WTC11 (cell line): ENCODE results near the gene NFAT5. TPM values are rescaled to one million over a fixed set of nuclear protein-coding genes. Genes with fewer than 3 reads are reported as not detected.

Experiments
- ATAC-seq: fragments of 200-7000 bp; cut with Tn5 transposase; 2 replicates; pipeline ENCODE4 v1.10.0; 2021; ENCODE audit warnings: mild to moderate bottlenecking, moderate library complexity
- CTCF ChIA-PET: fragments of 300-600 bp; sonication (Branson Sonifier 250); formaldehyde crosslinking; loops from one replicate; lab custom pipeline; 2021; ENCODE audit warnings: antibody characterized with exemption; lab: Charles Lee
- POLR2A ChIA-PET: fragments of 350-600 bp; sonication (Branson Sonifier 250); formaldehyde crosslinking; loops from one replicate; lab custom pipeline; 2021; ENCODE audit warnings: antibody characterized with exemption; lab: Charles Lee
- DNase-seq: peaks from one replicate; pipeline ENCODE4 v3.0.0; 2021; ENCODE audit warnings: low spot score
- H3K27ac Mint-ChIP-seq: 2 replicates; pipeline ENCODE4 v1.8.0; 2021; ENCODE audit warnings: mixed read lengths
- H3K27me3 Mint-ChIP-seq: 2 replicates; pipeline ENCODE4 v1.8.0; 2021; ENCODE audit warnings: low read depth, mild to moderate bottlenecking, moderate library complexity, mixed read lengths
- H3K36me3 Mint-ChIP-seq: 2 replicates; pipeline ENCODE4 v1.8.0; 2021; ENCODE audit warnings: mixed read lengths
- H3K4me1 Mint-ChIP-seq: 2 replicates; pipeline ENCODE4 v1.8.0; 2022; ENCODE audit warnings: mixed read lengths
- H3K4me3 Mint-ChIP-seq: 2 replicates; pipeline ENCODE4 v1.8.0; 2021; ENCODE audit warnings: mild to moderate bottlenecking, moderate library complexity, mixed read lengths
- H3K9me3 Mint-ChIP-seq: 2 replicates; pipeline ENCODE4 v1.8.0; 2021; ENCODE audit warnings: mixed read lengths
- CBFB ChIP-seq: sonication (generic); formaldehyde crosslinking; IDR thresholded peaks from 2 replicates; pipeline ENCODE4 v1.8.1; 2022; ENCODE audit warnings: mild to moderate bottlenecking, low read depth, missing genetic modification reagents
- CREB1 ChIP-seq: sonication (generic); formaldehyde crosslinking; IDR thresholded peaks from 2 replicates; pipeline ENCODE4 v1.8.0; 2023; ENCODE audit warnings: mild to moderate bottlenecking, missing genetic modification reagents
- CREM ChIP-seq: sonication (generic); formaldehyde crosslinking; IDR thresholded peaks from 2 replicates; pipeline ENCODE4 v1.8.1; 2022; ENCODE audit warnings: mild to moderate bottlenecking, missing genetic modification reagents, moderate library complexity
- E2F4 ChIP-seq: sonication (generic); formaldehyde crosslinking; IDR thresholded peaks from 2 replicates; pipeline ENCODE4 v1.8.1; 2022; ENCODE audit warnings: low read depth, mild to moderate bottlenecking, moderate library complexity, missing genetic modification reagents, borderline replicate concordance
- ELF4 ChIP-seq: sonication (generic); formaldehyde crosslinking; IDR thresholded peaks from 2 replicates; pipeline ENCODE4 v1.8.1; 2022; ENCODE audit warnings: low read depth, mild to moderate bottlenecking, moderate library complexity, missing genetic modification reagents
- FOXJ3 ChIP-seq: sonication (generic); formaldehyde crosslinking; IDR thresholded peaks from 2 replicates; pipeline ENCODE4 v1.9.0; 2021; ENCODE audit warnings: missing genetic modification reagents, mild to moderate bottlenecking, borderline replicate concordance
- FOXP4 ChIP-seq: sonication (generic); formaldehyde crosslinking; IDR thresholded peaks from 2 replicates; pipeline ENCODE4 v1.8.0; 2022; ENCODE audit warnings: mild to moderate bottlenecking, missing genetic modification reagents
- OVOL2 ChIP-seq: fragments of 250-450 bp; sonication (Bioruptor Pico); IDR thresholded peaks from 2 replicates; pipeline ENCODE4 v1.9.0; 2021; ENCODE audit warnings: mild to moderate bottlenecking, borderline replicate concordance
- PRDM15 ChIP-seq: sonication (generic); formaldehyde crosslinking; IDR thresholded peaks from 2 replicates; pipeline ENCODE4 v1.8.0; 2022; ENCODE audit warnings: missing genetic modification reagents
- RELA ChIP-seq: sonication (generic); formaldehyde crosslinking; IDR thresholded peaks from 2 replicates; pipeline ENCODE4 v1.8.1; 2022; ENCODE audit warnings: missing genetic modification reagents, mild to moderate bottlenecking, borderline replicate concordance
- SP1 ChIP-seq: sonication (generic); formaldehyde crosslinking; conservative IDR thresholded peaks from 2 replicates; pipeline ENCODE4 v1.8.1; 2022; ENCODE audit warnings: missing genetic modification reagents
- TEAD1 ChIP-seq: sonication (generic); formaldehyde crosslinking; IDR thresholded peaks from 2 replicates; pipeline ENCODE4 v1.8.0; 2022; ENCODE audit warnings: mild to moderate bottlenecking, missing genetic modification reagents
- TEAD4 ChIP-seq: sonication (generic); formaldehyde crosslinking; IDR thresholded peaks from 2 replicates; pipeline ENCODE4 v1.8.0; 2022; ENCODE audit warnings: mild to moderate bottlenecking, missing genetic modification reagents
- ZBTB21 ChIP-seq: sonication (generic); formaldehyde crosslinking; IDR thresholded peaks from 2 replicates; pipeline ENCODE4 v1.8.1; 2023; ENCODE audit warnings: mild to moderate bottlenecking, missing genetic modification reagents, borderline replicate concordance
- ZNF121 ChIP-seq: sonication (generic); formaldehyde crosslinking; IDR thresholded peaks from 2 replicates; pipeline ENCODE4 v1.8.0; 2023; ENCODE audit warnings: missing genetic modification reagents
- ZNF138 ChIP-seq: sonication (generic); formaldehyde crosslinking; conservative IDR thresholded peaks from 2 replicates; pipeline ENCODE4 v1.8.1; 2022; ENCODE audit warnings: mild to moderate bottlenecking, moderate library complexity, missing genetic modification reagents
- ZNF512 ChIP-seq: sonication (generic); formaldehyde crosslinking; IDR thresholded peaks from 2 replicates; pipeline ENCODE4 v1.8.1; 2022; ENCODE audit warnings: missing genetic modification reagents, borderline replicate concordance
- ZSCAN18 ChIP-seq: fragments of 250-450 bp; sonication (Bioruptor Pico); IDR thresholded peaks from 2 replicates; pipeline ENCODE4 v2.1.2; 2022; ENCODE audit warnings: mild to moderate bottlenecking, moderate library complexity
- total RNA-seq: library from RNA; stranded (reverse); gene quantifications from 3 replicates; pipeline ENCODE4 v1.2.3, GENCODE V29; 2021

NFAT5 gene
- total RNA-seq, 1 experiment from 2014 or later, result 23.2 TPM

GRCh38 chr16:69526831-69527655 lies 38.7 kb upstream of the NFAT5 start:
- Mint-ChIP-seq H3K4me3 (no peak overlapping the region), H3K27ac (no peak overlapping the region; the same call in 1 of the 2 replicates), H3K4me1 (peaks cover 28% of the 10 kb centered on the region), H3K9me3 (peaks cover 9% of the 10 kb centered on the region), H3K36me3 (0 out of 2 replicates have a peak, but pooled peaks cover 2% of the 10 kb centered on the region), H3K27me3 (no peaks in the 10 kb centered on the region)
- no peak for TF ChIP-seq ZSCAN18 (CRISPR knock-in tag)
- no peak for TF ChIP-seq E2F4 (CRISPR knock-in tag)
- no peak for TF ChIP-seq OVOL2
- TF ChIP-seq RELA (CRISPR knock-in tag), result no peak
- ChIA-PET POLR2A (interaction anchor here (0.7 kb wide), 1 partner anchor 546 kb away, joined by 6 read pairs; no protein-coding TSS in a partner anchor), CTCF (interaction anchor here (1.6 kb wide), 1 partner anchor 131 kb away, joined by 4 read pairs; no protein-coding TSS in a partner anchor)
- ATAC-seq (no peak), DNase-seq (no peak)

- peaks cover 35% of the 10 kb centered on the region for H3K4me1 Mint-ChIP-seq
- no peaks in the 10 kb centered on the region for H3K27me3 Mint-ChIP-seq
- no peaks in the 10 kb centered on the region for H3K9me3 Mint-ChIP-seq
- no peak for DNase-seq
- no peaks in the 10 kb centered on the region for H3K36me3 Mint-ChIP-seq
- CTCF ChIA-PET, result no interaction called here
- POLR2A ChIA-PET, result no interaction called here
- TF ChIP-seq FOXJ3 (CRISPR knock-in tag), result no peak
- TF ChIP-seq TEAD1 (CRISPR knock-in tag), result no peak
- no peak for TF ChIP-seq CBFB (CRISPR knock-in tag)
- peak; percentile 57; the same call in 1 of the 2 replicates for TF ChIP-seq ZNF121 (CRISPR knock-in tag)
- TF ChIP-seq, all 79 proteins: peak for 1
- no peak for ATAC-seq
- Mint-ChIP-seq H3K4me3 (no peak overlapping the region), H3K27ac (no peak overlapping the region)
Measured at GRCh38 chr16:69531988-69532387, 33.8 kb upstream of the NFAT5 start.

GRCh38 chr16:69532641-69533455 lies 32.9 kb upstream of the NFAT5 start:
- ATAC-seq, result no peak
- POLR2A ChIA-PET, result no interaction called here
- peak overlapping the region; percentile 34 for H3K4me3 Mint-ChIP-seq
- peaks cover 35% of the 10 kb centered on the region for H3K4me1 Mint-ChIP-seq
- H3K27me3 Mint-ChIP-seq, result no peaks in the 10 kb centered on the region
- no peaks in the 10 kb centered on the region for H3K36me3 Mint-ChIP-seq
- DNase-seq, result no peak
- H3K9me3 Mint-ChIP-seq, result no peaks in the 10 kb centered on the region
- peak overlapping the region; percentile 81 for H3K27ac Mint-ChIP-seq
- CTCF ChIA-PET, result interaction anchor here (0.5 kb wide), 1 partner anchor 113 kb away, joined by 4 read pairs; no protein-coding TSS in a partner anchor
- TF ChIP-seq TEAD4 (CRISPR knock-in tag), result no peak
- no peak for TF ChIP-seq ELF4 (CRISPR knock-in tag)
- TF ChIP-seq PRDM15 (CRISPR knock-in tag), result no peak
- TF ChIP-seq FOXP4, result no peak
- no peak for TF ChIP-seq TEAD1 (CRISPR knock-in tag)
- no peak for TF ChIP-seq ZNF138 (CRISPR knock-in tag)
- TF ChIP-seq ZBTB21, result no peak
- no peak for TF ChIP-seq CREM (CRISPR knock-in tag)
- no peak for TF ChIP-seq ZNF512 (CRISPR knock-in tag)
- TF ChIP-seq FOXJ3 (CRISPR knock-in tag), result no peak
- TF ChIP-seq SP1 (CRISPR knock-in tag), result no peak
- TF ChIP-seq CREB1, result no peak
